Thyroid gland (tissue), 4 donors: ENCODE data around the gene SLC29A4. TPM values are rescaled to one million over a fixed set of nuclear protein-coding genes. Genes with fewer than 3 reads are reported as not detected.
"Not testable (repeated sequence)": the region's sequence is repeated elsewhere in the genome, so short reads cannot be mapped to it uniquely, and the experiment has no call there.

Experiments
- DNase-seq, 2 donors: peaks; one replicate each; pipeline ENCODE4 v3.0.0-alpha.2; 2019
- H3K27ac ChIP-seq, 3 donors: fragments of 200-600 bp; sonication (generic); 1 replicate in 2 of 3; 2 replicates in 1 of 3; pipeline ENCODE4 v1.5.1; 2016 to 2019; ENCODE audit warnings: mild to moderate bottlenecking in 1 of 3, moderate library complexity in 1 of 3
- H3K27me3 ChIP-seq: fragments of 200-600 bp; sonication (generic); one replicate; pipeline ENCODE4 v1.5.1; 2019
- H3K36me3 ChIP-seq, 2 donors: fragments of 200-600 bp; sonication (generic); one replicate each; pipeline ENCODE4 v1.5.1; 2016 to 2019
- H3K4me1 ChIP-seq, 2 donors: fragments of 200-600 bp; sonication (generic); one replicate each; pipeline ENCODE4 v1.5.1; 2017 to 2019
- H3K4me3 ChIP-seq, 3 donors: fragments of 200-600 bp; sonication (generic); replicated peaks in 1 of 3; 1 replicate in 2 of 3; 2 replicates in 1 of 3; pipeline ENCODE4 v1.5.1; 2016; ENCODE audit warnings: mild to moderate bottlenecking in 1 of 3
- H3K9me3 ChIP-seq: fragments of 200-600 bp; sonication (generic); one replicate; pipeline ENCODE4 v1.5.1; 2017
- POLR2A ChIP-seq, 2 donors: fragments of 450-650 bp; IDR thresholded peaks; one replicate each; pipeline ENCODE4 v1.6.1; 2017; ENCODE audit warnings: antibody characterized with exemption in 2 of 2, mild to moderate bottlenecking in 2 of 2, moderate library complexity in 1 of 2
- WGBS, 2 donors: methylation state at CpG; one replicate each; pipeline ENCODE4 v1.1.5; 2017; 5-methylcytosine and 5-hydroxymethylcytosine counted together
- intact Hi-C: fragments of 100-400 bp; cut with DNase I; formaldehyde crosslinking; loops from one replicate; pipeline ENCODE4 v1.15.1; 2023
- total RNA-seq, 4 donors: library from RNA; depleted of rRNA; stranded (reverse); fragments of >200 nt; gene quantifications; one replicate each; pipeline ENCODE4 v1.2.3, GENCODE V29; 2016
- TF ChIP-seq, protein P1 (sequence below), 6 experiments: fragments of 200-600 bp in 3 of 6; fragments of 450-650 bp in 3 of 6; sonication (generic) in 3 of 6; IDR thresholded peaks; one replicate each; pipeline ENCODE4 v1.5.1; 2016 to 2019; ENCODE audit warnings: antibody characterized with exemption in 6 of 6, mild to moderate bottlenecking in 2 of 6, inconsistent platforms in 1 of 6, moderate library complexity in 1 of 6

Gene SLC29A4
- total RNA-seq, 4 donors from 2014 or later: 8.5 to 23.2 (median 14.4) TPM

DNA sequence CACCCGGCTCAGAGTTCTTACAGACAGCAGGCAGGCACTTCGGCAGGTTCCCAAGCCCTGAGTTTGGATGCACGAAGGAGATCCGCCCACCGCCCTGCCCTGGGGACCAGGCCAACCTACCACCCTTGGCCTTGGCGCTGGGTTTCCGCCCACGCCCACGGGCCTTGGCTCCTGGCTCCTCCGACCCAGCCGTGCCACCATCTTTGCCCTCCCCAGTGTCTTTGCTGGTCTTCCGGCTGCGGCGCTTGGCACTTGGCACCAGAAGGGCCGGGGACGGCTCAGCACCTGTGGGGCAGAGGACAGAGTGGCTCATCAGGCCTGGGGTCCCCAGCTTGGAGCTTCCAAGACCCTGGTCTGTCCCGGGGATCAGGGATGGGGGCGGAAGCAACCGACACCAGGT lies 32.1 kb downstream of the SLC29A4 start:
- intact Hi-C loops: no loop called here
- Histone ChIP-seq H3K27ac (no peak overlapping the region), H3K27me3 (no peaks in the 10 kb centered on the region), H3K36me3 (peaks cover 64 to 82% of the 10 kb centered on the region in 2 donors), H3K4me3 (no peak overlapping the region), H3K4me1 (no peaks in the 10 kb centered on the region), H3K9me3 (no peaks in the 10 kb centered on the region)
- no peak for DNase-seq
- 98% methylated on average over 10 to 11 of the region's 19 CpGs for WGBS, 2 donors
- no peak for TF ChIP-seq POLR2A (IDR thresholded peaks at IDR 0.05)
- TF ChIP-seq, protein P1, sequence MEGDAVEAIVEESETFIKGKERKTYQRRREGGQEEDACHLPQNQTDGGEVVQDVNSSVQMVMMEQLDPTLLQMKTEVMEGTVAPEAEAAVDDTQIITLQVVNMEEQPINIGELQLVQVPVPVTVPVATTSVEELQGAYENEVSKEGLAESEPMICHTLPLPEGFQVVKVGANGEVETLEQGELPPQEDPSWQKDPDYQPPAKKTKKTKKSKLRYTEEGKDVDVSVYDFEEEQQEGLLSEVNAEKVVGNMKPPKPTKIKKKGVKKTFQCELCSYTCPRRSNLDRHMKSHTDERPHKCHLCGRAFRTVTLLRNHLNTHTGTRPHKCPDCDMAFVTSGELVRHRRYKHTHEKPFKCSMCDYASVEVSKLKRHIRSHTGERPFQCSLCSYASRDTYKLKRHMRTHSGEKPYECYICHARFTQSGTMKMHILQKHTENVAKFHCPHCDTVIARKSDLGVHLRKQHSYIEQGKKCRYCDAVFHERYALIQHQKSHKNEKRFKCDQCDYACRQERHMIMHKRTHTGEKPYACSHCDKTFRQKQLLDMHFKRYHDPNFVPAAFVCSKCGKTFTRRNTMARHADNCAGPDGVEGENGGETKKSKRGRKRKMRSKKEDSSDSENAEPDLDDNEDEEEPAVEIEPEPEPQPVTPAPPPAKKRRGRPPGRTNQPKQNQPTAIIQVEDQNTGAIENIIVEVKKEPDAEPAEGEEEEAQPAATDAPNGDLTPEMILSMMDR (IDR thresholded peaks at IDR 0.05): no peak

DNA sequence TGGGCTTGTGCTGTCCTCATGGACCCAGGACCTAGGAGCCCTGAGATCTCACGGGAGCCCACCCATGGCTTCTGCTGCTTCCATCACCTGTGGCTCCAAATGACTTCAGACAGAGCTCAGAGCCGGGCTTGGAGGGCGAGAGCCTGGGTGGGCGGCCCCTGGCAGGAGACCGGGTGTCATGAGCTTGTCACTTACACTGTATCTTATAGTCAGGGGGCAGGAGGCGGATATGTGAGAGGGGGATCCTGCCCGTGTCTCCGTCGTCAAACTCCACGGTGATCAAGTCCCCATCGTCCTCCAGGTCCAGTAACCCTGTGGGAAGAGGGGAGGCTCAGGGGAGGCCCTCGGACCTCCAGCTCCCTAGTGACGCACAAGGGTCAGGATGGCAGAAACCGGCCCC lies 33.0 kb downstream of the SLC29A4 start:
- TF ChIP-seq, protein P1 (IDR thresholded peaks at IDR 0.05): no peak
- TF ChIP-seq POLR2A (IDR thresholded peaks at IDR 0.05): no peak
- 95 to 99% methylated on average over 8 to 14 of the region's 14 CpGs for WGBS, 2 donors
- H3K4me3 ChIP-seq: no peak overlapping the region
- no peaks in the 10 kb centered on the region for H3K9me3 ChIP-seq
- no peak for DNase-seq
- no peaks in the 10 kb centered on the region for H3K27me3 ChIP-seq
- intact Hi-C loops: no loop called here
- H3K27ac ChIP-seq: no peak overlapping the region
- H3K36me3 ChIP-seq: peaks cover 71 to 89% of the 10 kb centered on the region in 2 donors
- H3K4me1 ChIP-seq: no peaks in the 10 kb centered on the region

DNA sequence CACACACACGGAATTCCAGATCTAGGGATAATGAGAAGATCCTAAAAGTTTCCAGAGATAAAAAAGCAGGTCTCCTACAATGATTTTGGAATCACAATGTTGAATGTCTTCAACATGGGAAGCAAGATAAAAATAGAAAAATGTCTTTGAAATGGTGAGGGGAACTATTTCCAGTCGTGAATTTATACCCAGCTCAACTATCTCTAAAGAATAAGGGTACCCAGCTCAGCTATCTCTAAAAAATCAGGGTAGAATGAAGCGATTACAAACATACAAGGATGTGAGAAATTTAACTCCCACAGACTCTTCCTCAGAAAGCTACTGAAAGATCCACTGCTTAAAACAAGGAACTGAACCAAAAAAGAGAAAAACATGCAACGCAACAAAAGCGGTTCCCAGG lies 35.9 kb downstream of the SLC29A4 start:
- H3K4me3 ChIP-seq, intact Hi-C loops, H3K27ac ChIP-seq, DNase-seq, H3K9me3 ChIP-seq, H3K4me1 ChIP-seq, H3K27me3 ChIP-seq: not testable (repeated sequence)
- 96 to 97% methylated on average over 5 of the region's 5 CpGs for WGBS, 2 donors
- H3K36me3 ChIP-seq: peaks cover 50 to 74% of the 10 kb centered on the region in 2 donors

DNA sequence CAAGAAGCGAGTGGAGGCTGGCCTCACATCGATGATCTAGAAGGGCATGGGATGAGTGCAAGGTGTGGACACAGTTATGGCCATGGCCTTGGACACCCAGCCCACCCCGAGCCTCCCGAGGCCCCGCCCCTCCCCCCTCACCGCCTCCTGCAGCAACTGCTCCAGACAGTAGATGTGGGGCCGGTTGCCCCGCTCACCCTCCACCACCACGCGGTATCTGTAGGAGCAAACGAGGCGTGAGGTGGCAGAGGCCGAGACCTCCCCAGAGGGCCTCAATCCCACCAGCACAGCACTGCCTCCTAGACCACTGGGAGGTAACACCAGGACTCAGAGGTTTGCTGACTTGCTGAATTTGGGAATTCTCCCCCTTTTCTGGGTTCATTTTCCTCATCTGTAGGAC lies 37.6 kb downstream of the SLC29A4 start:
- Histone ChIP-seq H3K36me3 (peaks cover 49 to 71% of the 10 kb centered on the region in 2 donors), H3K4me1 (no peaks in the 10 kb centered on the region), H3K27me3 (no peaks in the 10 kb centered on the region), H3K4me3 (no peak overlapping the region), H3K9me3 (no peaks in the 10 kb centered on the region), H3K27ac (no peak overlapping the region)
- intact Hi-C loops: no loop called here
- no peak for TF ChIP-seq POLR2A (IDR thresholded peaks at IDR 0.05)
- TF ChIP-seq, protein P1 (IDR thresholded peaks at IDR 0.05): no peak
- 98 to 100% methylated on average over 5 to 10 of the region's 13 CpGs for WGBS, 2 donors
- no peak for DNase-seq

DNA sequence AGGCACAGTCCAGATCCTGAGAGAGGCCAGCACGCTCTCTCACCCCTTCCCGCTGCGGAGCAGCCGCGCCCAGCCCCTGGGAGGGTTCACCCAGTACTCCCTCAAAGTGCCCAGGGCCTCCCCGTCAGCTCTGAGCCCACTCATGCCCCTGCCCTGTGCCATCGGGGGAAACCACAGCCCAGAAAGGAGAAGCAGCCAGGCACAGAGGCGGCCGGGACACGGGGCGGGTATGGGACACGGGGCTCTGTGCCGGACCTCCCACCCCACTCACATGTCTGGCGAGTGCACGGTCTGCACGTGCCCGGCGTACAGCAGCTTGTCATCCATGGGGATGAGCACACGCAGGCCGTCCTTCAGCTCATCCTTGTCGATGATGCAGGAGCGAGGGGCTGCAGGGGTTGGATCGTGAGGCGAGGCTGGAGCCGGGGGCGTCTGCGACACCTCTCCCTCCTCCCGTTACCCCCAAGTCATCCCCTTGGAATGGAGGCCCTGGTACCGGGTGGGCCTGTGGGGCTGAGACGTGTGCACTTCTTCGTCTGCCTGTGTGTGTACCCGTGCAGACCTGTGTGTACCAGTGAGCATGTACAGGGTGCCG lies 38.2 kb downstream of the SLC29A4 start:
- no peak overlapping the region for H3K4me3 ChIP-seq
- no peaks in the 10 kb centered on the region for H3K4me1 ChIP-seq
- no peaks in the 10 kb centered on the region for H3K9me3 ChIP-seq
- TF ChIP-seq POLR2A (IDR thresholded peaks at IDR 0.05): no peak
- TF ChIP-seq, protein P1 (IDR thresholded peaks at IDR 0.05): no peak
- DNase-seq: no peak
- no peak overlapping the region for H3K27ac ChIP-seq
- H3K27me3 ChIP-seq: no peaks in the 10 kb centered on the region
- WGBS, 2 donors: 95 to 98% methylated on average over 27 to 31 of the region's 33 CpGs
- H3K36me3 ChIP-seq: peaks cover 44 to 66% of the 10 kb centered on the region in 2 donors
- intact Hi-C loops: no loop called here
